ENCODE results near the gene RPS21.
A peak's percentile ranks its signal among the peaks of the same experiment; 100 is the strongest.
"Not testable (repeated sequence)": the region's sequence is repeated elsewhere in the genome, so short reads cannot be mapped to it uniquely, and the experiment has no call there.

Gene RPS21

DNA sequence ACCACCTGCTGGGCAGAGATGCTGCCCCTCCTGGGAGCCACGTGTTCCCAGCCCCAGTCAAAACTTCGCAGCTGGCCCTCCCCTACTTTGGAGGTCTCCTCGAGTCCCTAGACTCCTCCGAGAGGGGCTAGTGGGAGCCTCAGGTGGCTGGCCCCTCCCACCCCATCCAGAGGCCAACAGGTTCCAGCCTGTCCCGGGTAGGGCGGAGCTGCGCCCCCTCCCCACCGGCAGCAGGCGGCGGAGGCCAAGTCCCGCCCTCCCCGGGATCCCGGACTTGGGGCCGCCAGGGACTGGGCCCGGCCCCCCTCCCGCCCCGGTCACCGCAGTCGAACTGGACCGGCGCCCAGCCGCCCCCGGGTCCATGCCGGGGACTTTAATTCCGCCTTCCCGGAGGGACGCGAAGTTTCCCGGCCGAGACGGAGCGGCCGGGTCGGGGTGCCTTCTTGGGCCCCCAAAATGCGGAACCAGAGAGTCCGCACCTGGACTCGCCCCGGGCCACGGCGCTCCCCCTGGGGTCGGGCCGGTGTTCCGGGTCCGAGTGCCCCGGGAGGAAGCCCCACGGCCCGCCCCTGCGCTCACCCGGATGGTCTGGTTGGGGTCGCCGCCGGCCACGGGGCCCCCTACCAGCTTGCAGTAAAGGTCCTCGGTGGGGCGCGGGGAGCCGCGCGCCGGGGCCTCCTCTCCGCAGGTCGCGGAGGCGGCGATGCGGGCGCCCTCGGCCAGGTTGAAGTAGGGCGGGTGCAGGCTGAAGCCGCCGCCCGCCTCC lies 20.4 kb upstream of the RPS21 start:
- DNase-seq, result no peak

DNA sequence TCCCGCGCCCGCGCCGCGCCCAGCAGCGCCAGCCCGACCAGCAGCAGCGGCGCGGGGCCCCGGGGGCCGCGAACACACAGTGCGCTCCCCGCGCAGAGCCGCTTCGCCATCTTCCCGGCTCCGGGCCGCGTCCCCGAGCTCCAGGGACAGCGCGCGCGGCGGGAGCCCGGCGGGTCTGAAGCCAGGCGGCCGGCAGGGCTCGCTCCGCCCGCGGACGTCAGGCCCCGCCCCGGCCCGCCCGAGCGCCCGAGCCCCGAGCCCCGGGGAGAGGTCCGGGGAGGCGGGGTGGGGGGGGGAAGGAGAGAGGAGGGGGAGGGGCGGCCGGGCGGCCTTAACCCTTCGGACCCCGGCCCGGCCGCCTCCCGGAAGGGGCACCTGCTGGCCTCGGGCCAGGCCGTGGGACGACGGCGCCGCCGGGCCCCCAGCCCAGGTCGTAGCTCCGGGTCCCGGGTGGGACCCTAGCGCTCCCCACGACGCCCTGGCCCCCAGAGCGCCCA lies 19.7 kb upstream of the RPS21 start, which contains the start of gene LAMA5:
Gene LAMA5, minus strand, starts transcription at position 177 of the 497 bp plus-strand sequence. Its CDS starts 67 bp downstream, at position 110.
- no peak for DNase-seq

DNA sequence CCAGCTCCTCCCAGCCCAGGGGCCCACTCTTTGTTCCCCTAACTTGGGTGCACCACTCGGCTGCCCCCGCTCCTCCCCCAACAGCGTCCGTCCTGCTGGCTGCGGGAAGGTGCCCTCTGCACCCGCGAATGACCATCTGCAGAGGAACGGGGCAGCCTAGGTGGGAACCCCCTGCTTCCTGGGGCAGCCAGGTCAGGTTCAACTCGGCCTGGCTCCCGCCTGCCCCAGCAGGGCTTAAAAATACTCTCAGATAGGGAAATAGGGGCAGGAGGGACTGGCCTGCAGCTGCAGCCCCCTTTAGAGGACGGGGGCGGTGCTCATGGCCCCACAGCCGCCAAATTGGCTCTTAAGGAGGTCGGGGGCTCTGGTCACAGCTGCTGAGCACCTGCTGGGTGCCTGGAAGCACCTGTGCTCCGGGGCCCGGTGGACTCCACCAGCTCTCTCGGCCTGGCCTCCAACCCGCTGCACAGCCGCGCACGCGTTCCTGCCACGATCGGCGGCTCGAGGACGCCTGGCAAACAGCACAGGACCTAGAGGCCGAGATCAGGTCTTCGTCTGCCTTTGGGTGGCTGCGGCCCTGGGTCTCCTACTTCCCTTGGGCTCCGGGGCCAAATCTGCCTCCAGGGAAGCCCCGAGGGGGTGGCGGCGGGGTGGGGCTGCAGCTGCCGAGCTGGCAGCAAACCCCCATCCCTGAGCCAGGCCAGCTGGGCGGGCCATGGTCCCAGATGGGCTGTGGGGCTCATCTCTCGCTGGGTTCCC lies 19.1 kb upstream of the RPS21 start:
- DNase-seq, result no peak

DNA sequence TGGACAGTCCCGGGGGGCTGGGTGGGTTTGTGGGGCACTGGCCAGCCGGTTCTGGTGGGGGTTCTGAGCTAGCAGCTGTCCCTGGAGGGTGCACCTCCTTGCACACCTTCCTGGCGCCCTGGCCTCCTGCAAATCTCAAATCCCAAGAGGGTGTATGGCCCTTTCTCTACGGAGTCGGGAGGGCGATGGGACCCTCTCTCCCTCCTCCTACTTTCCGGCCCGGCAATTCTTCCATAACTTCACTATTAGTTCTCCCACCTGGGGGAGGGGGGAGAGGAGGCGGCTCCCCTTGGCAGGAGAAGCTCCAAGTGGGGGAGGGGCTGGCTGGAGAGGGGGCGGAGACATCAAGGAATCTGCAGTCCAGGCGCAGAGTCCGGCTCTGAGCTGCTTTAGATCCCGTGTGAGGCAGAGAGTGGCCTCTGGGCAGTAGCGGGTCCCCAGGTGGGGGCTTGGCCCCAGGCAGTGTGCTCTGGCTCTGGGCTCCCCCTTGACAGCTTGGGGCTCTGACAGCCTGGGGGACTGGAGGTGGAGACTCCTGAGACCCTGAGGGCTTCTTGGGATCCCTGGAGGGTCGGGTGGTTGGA lies 18.4 kb upstream of the RPS21 start:
- no peak for DNase-seq

DNA sequence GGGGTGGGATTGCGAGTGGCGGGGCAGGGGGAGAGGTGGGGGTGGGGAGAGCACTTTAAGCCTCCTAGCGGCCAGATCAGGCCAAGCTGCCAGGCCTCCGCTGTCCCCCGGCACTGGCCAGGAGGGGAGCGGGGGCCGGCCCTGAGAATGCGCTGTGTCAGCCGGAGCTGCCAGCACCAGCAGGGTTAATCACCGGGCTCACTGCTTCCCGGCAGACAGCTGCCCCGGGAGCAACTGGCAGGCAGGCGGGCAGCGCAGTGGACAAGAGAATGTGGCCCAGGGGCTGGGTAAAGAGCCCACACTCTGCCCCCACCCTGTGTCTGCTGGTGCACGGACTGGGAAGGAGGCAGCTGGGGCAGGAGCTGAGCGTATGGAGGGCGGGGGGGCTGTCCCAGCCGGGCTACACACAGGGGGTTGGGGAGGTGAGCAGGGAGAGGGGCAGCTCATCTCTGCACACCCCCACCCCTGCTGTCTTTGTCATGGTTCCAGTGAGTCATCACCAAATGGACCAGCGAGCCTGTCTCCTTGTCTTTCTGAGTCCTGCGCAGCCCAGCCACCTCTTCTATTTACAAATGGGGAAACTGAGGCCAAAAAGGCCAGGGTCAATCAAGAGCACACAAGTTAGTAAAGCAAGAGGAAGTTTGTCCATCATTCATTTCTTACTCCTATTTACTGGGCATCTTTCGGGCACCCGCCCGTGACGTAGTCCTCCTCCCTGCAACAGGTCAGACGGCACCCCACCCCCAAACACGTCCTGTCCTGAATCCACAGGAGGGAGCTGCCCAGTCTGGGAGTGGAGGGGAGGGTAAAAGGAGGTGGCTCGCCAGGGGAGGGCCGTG lies 17.7 kb upstream of the RPS21 start:
- no peak for DNase-seq

DNA sequence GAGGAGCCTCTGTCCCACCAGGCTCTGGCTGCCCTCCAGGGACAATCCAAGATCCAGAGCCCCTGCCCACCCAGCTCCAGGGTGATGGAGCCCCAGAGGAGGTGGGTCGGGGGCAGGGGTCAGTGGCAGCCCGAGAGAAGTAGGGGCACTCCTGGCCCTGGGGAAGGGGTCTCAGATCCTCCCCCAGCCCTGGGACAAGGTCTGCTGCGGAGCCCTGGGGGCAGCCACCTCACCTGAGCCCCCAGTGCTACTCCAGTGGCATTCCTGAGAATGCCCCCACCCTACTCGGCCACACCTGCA lies 17.1 kb upstream of the RPS21 start:
- DNase-seq, result no peak

DNA sequence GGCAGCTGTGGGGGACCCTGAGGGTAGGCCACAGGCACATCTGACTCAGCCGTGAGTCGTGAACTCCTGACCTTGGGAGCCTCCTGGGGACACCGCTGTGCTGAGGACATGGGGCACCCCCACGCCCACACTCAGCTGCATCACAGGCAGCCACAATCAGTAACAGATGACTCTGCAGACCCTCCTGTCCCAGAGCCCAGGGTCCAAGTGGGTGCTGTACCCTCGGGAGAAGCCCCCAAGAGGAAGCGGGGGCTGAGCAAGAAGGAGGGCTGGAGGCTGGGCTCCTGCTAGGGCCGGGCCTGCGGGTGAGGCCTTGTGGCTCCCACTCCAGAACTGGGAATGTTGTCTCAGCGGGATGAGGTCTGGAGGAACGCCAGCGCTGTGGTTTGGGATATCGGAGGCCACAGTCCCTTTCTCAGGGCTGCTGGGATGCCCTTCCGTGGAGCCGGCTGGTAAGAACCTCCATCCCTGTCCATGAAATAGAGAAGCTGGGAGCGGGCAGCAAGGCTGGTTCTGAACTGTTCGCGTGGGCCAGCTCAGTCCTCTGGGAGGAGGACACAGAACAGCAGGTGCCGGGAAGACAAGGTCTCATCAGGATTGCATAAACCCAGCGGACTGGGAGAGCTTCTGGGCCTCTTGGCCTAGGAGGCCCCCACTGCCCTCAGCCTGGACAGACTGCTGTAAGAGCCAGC lies 16.6 kb upstream of the RPS21 start:
- no peak for DNase-seq

DNA sequence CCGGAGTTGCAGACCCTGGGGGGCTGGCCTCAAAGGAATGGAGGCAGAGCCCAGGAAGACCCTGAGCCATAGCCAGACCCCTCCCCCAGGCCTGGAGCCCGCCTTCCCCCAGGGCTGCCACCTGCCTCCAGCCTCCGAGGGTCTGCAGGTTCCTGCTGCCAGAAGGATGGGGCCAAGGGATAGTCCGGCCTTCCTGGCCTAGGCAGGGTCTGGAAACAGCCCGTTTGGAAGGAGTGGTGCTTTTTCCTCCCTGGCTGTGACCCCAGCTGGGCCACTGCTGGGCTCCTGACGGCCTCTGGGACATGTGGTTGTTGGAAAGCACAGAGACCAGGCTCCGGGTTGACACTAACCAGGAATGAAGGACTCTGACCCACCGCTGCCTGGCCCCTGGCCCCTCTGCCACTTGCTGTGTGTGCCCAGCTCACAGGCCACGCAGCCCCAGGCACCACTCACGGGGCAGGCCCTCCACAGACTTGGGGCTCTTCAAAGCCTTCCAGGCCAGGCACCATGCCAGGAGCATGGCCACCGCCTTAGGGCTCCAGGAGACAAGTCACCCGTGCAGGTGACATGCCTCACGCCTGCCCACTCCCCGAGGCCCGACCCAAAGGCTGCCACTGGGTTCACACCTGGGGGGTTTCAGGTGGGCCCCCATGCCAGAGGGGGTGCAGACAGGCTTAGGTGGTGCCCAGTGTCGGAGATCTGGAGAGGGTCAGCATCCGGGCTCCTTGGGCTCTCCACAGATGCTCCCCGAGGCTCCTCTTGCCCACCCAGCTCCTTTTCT lies 15.9 kb upstream of the RPS21 start:
- DNase-seq, result no peak

DNA sequence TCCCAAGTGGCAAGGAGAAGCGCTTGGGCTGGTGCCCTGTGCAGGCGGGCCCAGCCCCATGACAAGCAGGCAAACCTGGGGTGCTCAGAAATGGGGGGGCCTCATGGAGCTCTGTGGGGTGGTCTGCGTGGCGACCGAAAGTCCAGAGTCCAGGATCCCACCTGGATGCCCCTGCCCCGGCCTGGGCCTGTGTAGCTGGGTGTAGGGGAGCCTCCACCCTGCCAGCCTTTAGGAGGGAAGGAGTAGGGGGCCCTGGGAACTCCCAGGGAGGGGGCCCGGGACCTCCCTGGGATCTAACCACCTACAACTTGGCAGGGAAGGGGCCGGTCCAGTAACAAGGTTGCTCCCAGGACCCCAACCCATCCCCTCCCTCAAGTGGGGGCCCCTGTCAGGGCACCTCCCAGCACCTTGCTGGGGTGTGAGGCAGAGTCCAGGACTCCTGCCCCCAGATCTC lies 15.3 kb upstream of the RPS21 start:
- DNase-seq, result no peak

DNA sequence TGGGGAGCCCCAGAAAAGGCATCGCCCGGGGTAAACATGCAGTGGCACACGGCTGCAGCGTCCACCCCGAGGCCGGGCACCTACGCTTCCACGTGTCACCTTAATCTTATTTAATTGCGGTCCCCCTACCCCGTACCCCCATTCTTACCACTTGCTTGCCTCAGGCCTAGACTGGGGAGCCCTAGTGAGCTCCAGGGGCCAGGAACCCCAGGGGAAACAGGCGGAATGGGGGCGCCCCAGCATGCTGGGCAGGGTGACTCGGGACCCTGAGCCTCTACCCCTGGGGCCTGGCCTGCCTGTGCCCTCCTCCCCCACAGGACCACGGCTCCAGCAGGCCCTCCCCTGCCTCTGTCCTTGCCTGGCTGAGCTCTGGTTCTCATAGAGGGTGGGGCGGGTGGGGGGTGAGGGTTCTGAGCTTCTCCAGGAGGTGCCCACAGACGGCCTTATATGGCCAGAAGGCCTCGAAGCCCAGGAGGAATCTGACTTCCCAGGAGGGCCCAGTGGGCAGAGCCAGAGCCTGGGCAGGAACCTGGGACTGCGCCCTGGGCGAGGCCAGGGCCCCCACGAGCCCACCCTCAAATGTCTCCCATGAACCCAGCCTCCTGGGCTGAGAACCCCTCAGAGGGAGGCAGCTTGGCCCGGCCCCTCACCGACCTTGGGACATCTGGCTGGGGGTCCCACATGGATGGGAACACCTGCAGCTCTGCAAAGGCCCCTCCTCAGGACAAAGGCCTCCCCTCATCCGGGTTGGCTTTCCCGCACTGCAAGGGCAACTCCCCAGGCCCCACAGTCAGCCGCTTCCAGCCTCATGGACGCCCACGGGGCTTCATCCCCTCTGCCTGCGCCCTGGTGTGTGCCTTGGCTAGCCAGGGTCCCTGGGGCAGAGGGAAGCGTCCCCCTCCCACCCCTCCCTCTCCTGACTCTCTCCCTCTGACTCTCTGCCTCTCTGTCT lies 14.6 kb upstream of the RPS21 start:
- DNase-seq, result no peak

DNA sequence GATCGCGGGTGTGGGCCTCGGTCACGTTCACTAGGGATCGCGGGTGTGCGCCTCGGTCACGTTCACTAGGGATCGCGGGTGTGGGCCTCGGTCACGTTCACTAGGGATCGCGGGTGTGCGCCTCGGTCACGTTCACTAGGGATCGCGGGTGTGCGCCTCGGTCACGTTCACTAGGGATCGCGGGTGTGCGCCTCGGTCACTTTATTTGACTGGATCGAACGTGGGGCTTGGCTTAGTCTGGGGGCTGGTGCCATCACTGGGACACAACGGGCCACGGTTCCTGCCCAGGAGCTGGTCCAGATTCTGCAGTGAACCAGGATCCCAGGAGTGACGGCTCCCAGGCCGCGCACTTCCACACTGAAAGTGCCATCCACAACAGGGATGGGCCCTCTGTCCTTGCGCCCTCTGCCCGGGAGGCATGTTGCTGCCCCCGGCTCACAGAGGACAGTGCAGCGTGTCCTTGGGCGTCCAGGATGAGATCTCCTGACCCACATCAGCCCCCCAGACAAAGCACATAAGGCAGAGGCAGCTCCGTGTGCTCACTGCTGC lies 13.2 kb upstream of the RPS21 start:
- not testable (repeated sequence) for DNase-seq

DNA sequence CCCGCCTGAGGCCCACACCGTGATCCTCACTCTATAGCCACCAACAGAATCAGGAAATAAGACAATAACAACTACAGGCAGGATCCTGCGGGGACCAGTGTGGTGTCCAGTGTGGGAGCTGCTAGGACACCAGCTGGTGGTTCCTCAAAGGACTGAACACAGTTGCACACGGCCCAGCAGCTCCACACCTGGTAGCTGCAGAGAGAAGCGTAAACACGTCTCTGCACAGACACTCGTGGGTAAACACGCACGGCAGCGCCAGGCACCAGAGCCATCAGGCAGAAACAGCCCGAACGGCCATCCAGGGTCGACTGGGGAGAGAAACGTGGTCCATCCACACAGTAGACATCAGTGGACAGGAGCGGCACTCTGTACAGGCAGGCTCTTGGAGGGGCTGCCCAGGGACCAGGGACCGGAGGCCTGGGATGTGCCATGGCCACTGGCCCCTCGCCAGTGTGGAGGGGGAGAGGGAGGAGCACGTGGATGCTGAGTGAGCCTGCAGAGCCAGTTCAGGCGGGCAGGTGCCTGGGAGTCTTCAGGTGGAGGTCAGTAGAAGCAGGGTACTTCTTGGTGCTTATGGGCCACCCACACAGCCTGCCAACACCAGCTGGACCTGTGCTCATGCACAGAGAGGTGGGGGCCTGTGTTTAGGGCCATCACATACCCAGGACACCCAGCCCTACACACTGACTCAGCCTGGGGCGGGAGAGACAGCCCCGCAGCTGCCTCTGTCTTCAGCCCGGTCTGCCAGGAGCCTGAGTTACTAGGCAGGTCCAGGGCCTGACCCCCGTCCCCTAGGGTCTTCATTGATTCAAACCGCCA lies 12.4 kb upstream of the RPS21 start:
- no peak for DNase-seq

DNA sequence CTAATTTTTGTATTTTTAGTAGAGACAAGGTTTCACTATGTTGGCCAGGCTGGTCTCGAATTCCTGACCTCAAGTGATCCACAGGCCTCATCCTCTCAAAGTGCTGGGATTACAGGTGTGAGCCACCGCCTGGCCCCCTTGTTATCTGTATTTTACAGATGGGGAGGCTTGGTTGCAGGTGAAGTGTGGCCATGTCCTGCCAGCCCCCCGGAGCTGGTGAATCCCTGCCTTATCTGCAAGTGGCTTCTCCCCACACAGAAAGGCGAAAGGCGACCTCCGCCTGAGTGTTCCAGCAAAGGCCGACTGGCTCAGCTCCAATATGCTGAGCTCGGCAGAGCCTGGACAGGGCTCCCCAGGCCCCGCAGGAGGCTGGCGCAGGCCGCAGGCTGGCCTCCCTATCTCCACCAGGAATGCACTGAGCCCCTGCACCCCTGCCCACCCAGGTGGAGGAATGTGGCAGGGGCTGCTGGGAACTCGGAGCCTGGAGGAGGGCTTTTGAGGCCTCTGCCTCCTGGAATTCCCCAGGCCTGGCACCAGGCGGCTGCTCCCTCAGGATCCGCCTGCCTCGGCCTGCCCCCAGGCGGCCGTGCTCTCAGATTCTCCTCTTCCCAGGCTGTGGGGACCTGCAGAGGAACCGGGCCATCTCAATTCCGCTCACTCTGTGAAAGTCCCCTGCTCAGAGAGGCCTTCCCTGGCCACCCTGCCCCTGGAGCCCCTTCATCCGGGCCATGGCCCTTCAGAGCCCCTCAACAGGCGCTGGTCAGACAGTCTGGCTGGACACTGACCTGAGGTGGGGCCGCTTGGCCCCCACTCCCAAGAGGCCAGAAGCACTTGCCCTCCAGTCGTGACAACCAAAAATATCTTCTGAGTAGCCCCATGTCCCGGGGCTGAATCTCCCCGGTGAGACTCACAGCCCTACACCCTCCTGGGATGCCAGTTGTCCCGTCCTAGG lies 10.5 kb upstream of the RPS21 start:
- peak; percentile 30 for DNase-seq

DNA sequence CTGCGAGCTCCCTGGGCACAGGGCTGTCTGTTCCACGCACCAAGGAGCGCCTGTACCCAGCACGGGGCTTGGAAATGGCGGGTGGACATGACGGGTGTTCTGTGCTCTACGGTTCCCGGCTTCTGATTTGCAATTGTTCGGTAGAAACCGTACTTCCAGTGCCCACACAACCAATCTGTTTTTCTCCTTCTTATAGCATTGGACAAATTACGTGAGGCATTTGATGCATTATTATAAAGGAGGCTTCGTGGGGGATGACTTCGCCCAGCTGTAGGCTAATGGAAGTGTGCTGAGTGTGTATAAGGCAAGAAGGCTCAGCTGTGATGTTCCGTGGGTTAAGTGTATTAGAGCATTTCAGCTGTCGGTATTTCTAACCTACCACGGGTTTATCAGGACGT lies 9.8 kb upstream of the RPS21 start:
- no peak for DNase-seq

DNA sequence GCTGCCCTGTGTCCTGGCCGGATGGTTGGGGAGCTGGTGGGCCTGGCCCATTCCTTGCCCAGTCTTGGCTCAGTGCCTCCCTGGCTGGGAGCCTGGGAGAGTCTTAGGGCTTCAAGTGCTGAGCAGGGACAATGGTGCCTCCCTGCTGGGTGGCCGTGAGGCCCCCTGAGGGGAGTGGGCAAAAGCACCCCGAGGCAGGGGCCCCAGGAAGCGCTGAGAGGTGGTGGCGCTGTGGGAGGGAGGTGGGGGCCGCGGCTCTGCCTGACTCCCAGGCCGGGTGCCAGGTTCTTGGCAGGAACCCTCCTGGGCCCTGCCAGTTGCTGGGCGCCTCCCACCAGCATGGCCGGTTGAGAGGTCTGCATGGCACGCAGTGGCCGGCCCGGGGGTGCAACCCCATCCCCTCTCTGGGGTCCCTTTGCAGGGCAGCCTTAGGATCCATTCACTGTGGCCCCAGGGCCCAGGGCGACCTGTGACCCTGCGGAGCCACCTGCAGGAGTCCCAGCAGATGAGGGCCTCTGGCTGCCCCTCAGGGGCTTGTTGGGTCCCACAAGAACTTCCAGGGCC lies 9.2 kb upstream of the RPS21 start:
- DNase-seq, result no peak

DNA sequence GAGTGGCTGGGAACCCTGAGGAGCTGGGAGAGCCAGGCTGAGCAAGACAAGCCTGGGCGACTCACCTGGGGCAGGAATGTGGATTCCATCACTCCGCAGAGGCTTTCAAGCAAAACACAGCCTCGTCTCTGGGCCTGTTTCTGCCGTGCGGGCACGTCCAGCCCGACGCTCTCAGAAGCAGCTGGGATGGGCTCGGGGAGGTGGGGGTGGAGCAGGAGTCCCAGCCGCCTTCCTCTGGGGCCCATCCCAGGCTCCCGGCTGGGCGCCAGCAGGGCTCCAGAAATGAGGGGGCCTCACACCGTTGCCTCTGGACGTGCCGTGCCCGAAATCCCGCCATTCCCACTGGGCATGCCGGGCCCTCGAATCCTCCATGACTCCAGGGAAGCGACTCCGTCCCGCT lies 8.7 kb upstream of the RPS21 start:
- DNase-seq, result no peak

DNA sequence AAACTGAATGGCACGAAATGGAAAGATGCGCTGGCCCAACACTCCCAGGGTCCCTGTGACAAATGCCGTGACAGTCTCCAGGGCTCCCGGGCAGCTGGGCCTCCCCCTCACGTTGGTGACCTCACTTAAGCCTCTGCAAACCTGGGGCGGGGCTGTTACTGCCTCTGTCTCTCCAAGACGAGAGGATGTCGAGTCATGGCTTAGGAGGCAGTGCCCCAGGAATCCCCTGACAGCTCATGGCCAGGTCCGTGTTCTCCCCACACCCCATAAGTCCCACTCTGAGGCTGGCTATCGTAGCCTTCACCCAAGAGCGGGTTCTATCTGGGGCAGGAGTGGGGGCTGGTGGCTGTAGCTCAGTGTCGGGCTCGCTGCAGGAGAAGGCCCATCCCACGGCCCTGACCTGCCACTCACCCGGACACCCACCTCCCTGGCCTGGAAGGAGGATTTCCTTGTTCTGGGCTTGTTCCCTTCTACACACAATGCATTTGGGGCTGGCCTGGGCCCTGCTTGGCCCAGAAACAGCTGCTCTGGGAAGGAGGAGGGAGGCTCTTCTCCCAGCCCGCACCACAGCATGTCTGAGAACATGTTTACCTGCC lies 5.6 kb upstream of the RPS21 start:
- DNase-seq, result no peak
